Measurements from ENCODE around the gene MORF4L2. TPM values are rescaled to one million over a fixed set of nuclear protein-coding genes. Genes with fewer than 3 reads are reported as not detected.
A peak's percentile ranks its signal among the peaks of the same experiment; 100 is the strongest.

Gene MORF4L2
- total RNA-seq, 1 experiment from 2014 or later = 950 TPM

- DNase-seq (ENCODE audit: low spot score) = no peak
Measured at GRCh38 chrX:103635436-103635835, 51.1 kb downstream of the MORF4L2 start.

GRCh38 chrX:103631145-103631544, 55.4 kb downstream of the MORF4L2 start:
- no peak for DNase-seq (ENCODE audit: low spot score)

GRCh38 chrX:103630171-103630511, 56.4 kb downstream of the MORF4L2 start:
- DNase-seq (ENCODE audit: low spot score) = no peak

GRCh38 chrX:103629318-103630170, 57.0 kb downstream of the MORF4L2 start:
- peak; percentile 52 for DNase-seq (ENCODE audit: low spot score)

GRCh38 chrX:103628386-103629317, 57.8 kb downstream of the MORF4L2 start, which contains the start of gene TCEAL1:
Gene TCEAL1, plus strand, starts transcription at chrX:103628975. Its CDS starts 942 bp downstream, at chrX:103629917.
- peak; percentile 12 for DNase-seq (ENCODE audit: low spot score)

- no peak for DNase-seq (ENCODE audit: low spot score)
Measured at GRCh38 chrX:103626855-103627254, 59.6 kb downstream of the MORF4L2 start.

Other genes with a start within 250 kb of the MORF4L2 start
- 0.04 TPM in 1 of 2 replicates, not detected in the other for gene RAB40A, start 167.2 kb downstream of the MORF4L2 start, total RNA-seq (2014; rRNA removed; shearing (Covaris generic))
- gene TCEAL4, start 101.2 kb downstream of the MORF4L2 start, total RNA-seq (2014; rRNA removed; shearing (Covaris generic)) = 61.2 and 67.6 TPM in 2 replicates
- gene TCEAL3, start 78.7 kb downstream of the MORF4L2 start, total RNA-seq (2014; rRNA removed; shearing (Covaris generic)) = 20.4 and 20.9 TPM in 2 replicates
- gene TCEAL1, start 57.7 kb downstream of the MORF4L2 start, total RNA-seq (2014; rRNA removed; shearing (Covaris generic)) = 16.4 and 27.4 TPM in 2 replicates
- not detected in 2 replicates for gene TMEM31, start 24.2 kb upstream of the MORF4L2 start, total RNA-seq (2014; rRNA removed; shearing (Covaris generic))
- 0.02 TPM in 1 of 2 replicates, not detected in the other for gene PLP1, start 90.1 kb upstream of the MORF4L2 start, total RNA-seq (2014; rRNA removed; shearing (Covaris generic))
- gene RAB9B, start 145.6 kb upstream of the MORF4L2 start, total RNA-seq (2014; rRNA removed; shearing (Covaris generic)) = 0.74 and 0.94 TPM in 2 replicates